ENCODE data around the gene GBP6. TPM values are rescaled to one million over a fixed set of nuclear protein-coding genes. Genes with fewer than 3 reads are reported as not detected.

GBP6 gene
- total and polyA plus RNA-seq, 8 donors = 0.05 to 0.09 (median 0.08) TPM; not detected in 5

DNA sequence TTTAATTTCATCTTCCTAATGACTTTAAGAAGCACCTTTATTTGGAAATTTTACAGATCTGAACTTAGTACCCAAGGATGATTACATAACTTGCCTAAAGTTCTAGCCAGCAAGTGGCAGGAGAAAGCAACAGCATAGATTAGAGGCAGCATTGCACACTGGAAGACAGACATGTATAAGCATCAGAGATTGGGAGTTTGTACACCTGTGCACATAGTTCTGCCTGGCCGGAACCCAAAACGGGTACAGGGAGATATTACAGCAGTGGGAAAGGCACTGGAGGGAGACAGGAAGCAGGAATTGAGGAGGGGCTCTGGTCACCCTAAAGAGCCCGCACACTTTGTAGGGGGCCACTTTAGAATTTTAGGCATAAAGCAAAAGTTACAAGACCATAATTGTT is 19.3 kb downstream of the GBP6 start:
- intact Hi-C loops (cut with DNase I) = no loop called here
- 28 to 37% methylated on average over 3 of the region's 3 CpGs for WGBS, 2 donors
- no peaks in the 10 kb centered on the region for H3K27me3 ChIP-seq

GRCh38 chr1:89390707-89391106 is 26.8 kb downstream of the GBP6 start:
- WGBS, 2 donors = 61 to 66% methylated on average over 2 of the region's 2 CpGs
- no peak for FAIRE-seq

More for the DNA sequence above, 19.3 kb downstream of the GBP6 start:
- no peaks in the 10 kb centered on the region for H3K36me3 ChIP-seq
- DNase-seq = peak in 5 of 6 donors; percentile 62 to 76 (median 71)
- no peak for FAIRE-seq
- peak overlapping the region; percentile 23 to 62 (median 43) for H3K27ac ChIP-seq
- no peak overlapping the region for H3K4me3 ChIP-seq
- TF ChIP-seq, protein P1, sequence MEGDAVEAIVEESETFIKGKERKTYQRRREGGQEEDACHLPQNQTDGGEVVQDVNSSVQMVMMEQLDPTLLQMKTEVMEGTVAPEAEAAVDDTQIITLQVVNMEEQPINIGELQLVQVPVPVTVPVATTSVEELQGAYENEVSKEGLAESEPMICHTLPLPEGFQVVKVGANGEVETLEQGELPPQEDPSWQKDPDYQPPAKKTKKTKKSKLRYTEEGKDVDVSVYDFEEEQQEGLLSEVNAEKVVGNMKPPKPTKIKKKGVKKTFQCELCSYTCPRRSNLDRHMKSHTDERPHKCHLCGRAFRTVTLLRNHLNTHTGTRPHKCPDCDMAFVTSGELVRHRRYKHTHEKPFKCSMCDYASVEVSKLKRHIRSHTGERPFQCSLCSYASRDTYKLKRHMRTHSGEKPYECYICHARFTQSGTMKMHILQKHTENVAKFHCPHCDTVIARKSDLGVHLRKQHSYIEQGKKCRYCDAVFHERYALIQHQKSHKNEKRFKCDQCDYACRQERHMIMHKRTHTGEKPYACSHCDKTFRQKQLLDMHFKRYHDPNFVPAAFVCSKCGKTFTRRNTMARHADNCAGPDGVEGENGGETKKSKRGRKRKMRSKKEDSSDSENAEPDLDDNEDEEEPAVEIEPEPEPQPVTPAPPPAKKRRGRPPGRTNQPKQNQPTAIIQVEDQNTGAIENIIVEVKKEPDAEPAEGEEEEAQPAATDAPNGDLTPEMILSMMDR (IDR thresholded peaks at IDR 0.05) = no peak
- peak; percentile 95 to 99 (median 98) for ATAC-seq
- H3K4me1 ChIP-seq = peaks cover 0 to 9% (median 0%) of the 10 kb centered on the region in 3 donors
- H3K9me3 ChIP-seq = no peaks in the 10 kb centered on the region

DNA sequence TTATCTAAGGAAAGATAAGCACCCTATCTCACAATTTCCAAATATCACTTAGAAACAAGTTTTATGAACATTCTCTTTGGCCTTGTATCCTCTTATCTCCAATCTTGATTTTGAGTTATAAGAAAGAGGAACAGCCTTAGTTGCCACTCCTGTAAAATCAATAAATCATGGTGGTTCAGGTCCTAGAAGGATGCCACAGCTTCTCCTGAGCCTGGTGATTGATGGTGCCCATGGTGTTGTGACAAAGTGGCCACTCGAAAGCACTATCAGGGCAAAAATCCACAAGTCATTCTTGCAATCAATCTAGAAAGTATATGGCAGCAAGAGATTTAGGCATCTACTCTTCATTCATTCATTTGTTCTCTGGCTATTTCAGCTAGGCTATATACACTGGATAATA is 27.8 kb downstream of the GBP6 start:
- ATAC-seq (no peak), FAIRE-seq (no peak), DNase-seq (no peak)
- no peak overlapping the region for H3K4me3 ChIP-seq
- H3K36me3 ChIP-seq = no peaks in the 10 kb centered on the region
- H3K27ac ChIP-seq = no peak overlapping the region
- WGBS, 2 donors = 66 to 78% methylated on average over 1 of the region's 1 CpG
- H3K4me1 ChIP-seq = no peaks in the 10 kb centered on the region
- intact Hi-C loops (cut with DNase I) = no loop called here
- TF ChIP-seq, protein P1 (IDR thresholded peaks at IDR 0.05) = no peak
- no peaks in the 10 kb centered on the region for H3K9me3 ChIP-seq
- no peaks in the 10 kb centered on the region for H3K27me3 ChIP-seq

More at GRCh38 chr1:89390707-89391106, 26.8 kb downstream of the GBP6 start:
- no peak for DNase-seq
- Histone ChIP-seq H3K4me3 (no peak overlapping the region), H3K27ac (no peak overlapping the region), H3K36me3 (no peaks in the 10 kb centered on the region), H3K4me1 (no peaks in the 10 kb centered on the region), H3K27me3 (no peaks in the 10 kb centered on the region), H3K9me3 (no peaks in the 10 kb centered on the region)
- TF ChIP-seq, protein P1 (IDR thresholded peaks at IDR 0.05) = no peak
- intact Hi-C loops (cut with DNase I) = no loop called here
- no peak for ATAC-seq

DNA sequence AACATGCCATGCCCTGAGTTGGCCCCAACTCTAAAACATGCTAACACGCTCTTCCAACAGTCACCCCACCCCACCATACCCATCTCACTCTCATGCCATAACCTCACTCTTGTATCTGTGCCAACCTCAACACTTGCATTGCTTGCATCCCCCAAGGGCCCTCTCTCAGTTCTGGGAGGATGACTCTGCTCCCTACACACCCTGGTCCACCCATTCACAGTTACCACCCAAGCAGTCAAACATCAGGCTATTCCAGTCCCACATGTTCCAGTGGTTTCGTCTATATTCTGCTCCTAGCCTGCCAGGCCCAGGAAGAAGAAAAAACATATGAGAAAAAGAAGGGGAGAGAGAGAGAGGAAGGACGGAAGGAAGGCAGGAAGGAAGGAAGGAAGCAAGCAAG is 31.0 kb downstream of the GBP6 start:
- FAIRE-seq = no peak
- intact Hi-C loops (cut with DNase I) = no loop called here
- ATAC-seq = no peak
- WGBS, 2 donors = 83 to 87% methylated on average over 3 of the region's 3 CpGs
- DNase-seq = no peak
- Histone ChIP-seq H3K4me1 (no peaks in the 10 kb centered on the region), H3K36me3 (no peaks in the 10 kb centered on the region), H3K4me3 (no peak overlapping the region), H3K27me3 (no peaks in the 10 kb centered on the region), H3K9me3 (no peaks in the 10 kb centered on the region), H3K27ac (no peak overlapping the region)
- TF ChIP-seq, protein P1 (IDR thresholded peaks at IDR 0.05) = no peak

DNA sequence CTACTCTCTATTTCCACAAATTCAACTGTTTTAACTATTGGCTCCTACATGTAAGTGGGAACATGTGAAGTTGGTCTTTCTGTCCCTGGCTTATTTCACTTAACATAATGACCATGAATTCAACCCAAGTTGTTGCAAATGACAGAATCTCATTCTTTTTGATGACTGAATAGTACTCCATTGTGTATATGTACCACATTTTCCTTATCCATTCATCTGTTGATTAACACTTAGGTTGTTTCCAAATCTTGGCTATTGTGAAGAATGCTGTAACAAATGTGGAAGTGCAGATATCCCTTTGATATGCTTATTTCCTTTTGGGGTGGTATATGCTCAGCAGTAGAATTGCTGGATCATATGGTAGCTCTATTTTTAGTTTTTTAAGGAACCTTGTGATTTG is 33.0 kb downstream of the GBP6 start:
- DNase-seq (no peak), FAIRE-seq (no peak), ATAC-seq (no peak)
- Histone ChIP-seq H3K9me3 (no peaks in the 10 kb centered on the region), H3K27ac (no peak overlapping the region), H3K27me3 (no peaks in the 10 kb centered on the region), H3K4me1 (no peaks in the 10 kb centered on the region), H3K36me3 (no peaks in the 10 kb centered on the region), H3K4me3 (no peak overlapping the region)
- intact Hi-C loops (cut with DNase I) = no loop called here
- TF ChIP-seq, protein P1 (IDR thresholded peaks at IDR 0.05) = no peak
